Epithelial cell of prostate (primary cell): ENCODE data around the gene LRCH4.

Experiments
- DNase-seq: peaks from one replicate; pipeline ENCODE4 v3.0.0-alpha.2; 2011; ENCODE audit warnings: low read depth, low spot score
- H3K27ac ChIP-seq: fragments of 450-650 bp; 2 replicates; pipeline ENCODE4 v1.5.1; 2017; ENCODE audit warnings: mild to moderate bottlenecking

Gene LRCH4, protein sequence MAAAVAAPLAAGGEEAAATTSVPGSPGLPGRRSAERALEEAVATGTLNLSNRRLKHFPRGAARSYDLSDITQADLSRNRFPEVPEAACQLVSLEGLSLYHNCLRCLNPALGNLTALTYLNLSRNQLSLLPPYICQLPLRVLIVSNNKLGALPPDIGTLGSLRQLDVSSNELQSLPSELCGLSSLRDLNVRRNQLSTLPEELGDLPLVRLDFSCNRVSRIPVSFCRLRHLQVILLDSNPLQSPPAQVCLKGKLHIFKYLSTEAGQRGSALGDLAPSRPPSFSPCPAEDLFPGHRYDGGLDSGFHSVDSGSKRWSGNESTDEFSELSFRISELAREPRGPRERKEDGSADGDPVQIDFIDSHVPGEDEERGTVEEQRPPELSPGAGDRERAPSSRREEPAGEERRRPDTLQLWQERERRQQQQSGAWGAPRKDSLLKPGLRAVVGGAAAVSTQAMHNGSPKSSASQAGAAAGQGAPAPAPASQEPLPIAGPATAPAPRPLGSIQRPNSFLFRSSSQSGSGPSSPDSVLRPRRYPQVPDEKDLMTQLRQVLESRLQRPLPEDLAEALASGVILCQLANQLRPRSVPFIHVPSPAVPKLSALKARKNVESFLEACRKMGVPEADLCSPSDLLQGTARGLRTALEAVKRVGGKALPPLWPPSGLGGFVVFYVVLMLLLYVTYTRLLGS

DNA sequence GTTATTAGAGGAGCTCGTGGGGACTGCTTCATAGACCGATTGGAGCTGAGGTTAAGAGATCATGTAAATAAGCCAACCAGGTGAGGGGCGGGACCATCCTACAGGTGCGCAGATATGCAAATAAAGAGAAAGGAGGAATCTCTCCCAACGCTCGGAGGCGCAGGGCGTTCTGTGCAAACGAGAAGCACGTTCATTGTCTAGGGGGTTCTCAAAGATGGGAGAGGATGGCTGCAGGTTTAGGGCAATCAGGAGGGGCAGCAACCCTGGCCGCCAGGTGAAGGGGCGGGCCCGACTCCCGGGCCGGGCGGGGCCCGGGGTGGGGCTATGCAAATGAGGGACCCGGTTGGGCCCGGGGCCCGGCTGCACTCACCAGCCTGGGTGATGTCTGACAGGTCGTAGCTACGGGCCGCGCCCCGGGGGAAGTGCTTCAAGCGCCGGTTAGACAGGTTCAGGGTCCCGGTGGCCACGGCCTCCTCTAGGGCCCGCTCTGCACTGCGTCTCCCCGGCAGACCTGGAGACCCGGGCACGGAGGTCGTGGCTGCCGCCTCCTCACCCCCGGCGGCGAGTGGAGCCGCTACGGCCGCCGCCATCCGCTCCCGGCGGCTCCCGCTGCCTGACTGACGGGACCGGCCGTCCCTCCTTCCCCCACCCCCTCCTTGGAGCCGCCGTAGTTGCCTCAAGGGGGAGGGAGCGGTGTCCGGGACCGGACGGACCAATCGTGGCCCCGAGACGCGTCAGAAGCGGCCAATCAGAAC is at the start of gene LRCH4:
LRCH4 (minus strand) TSS at position 619 of the 755 bp plus-strand sequence; CDS start at position 590, 29 bp downstream.
- DNase-seq = peak; percentile 12

GRCh38 chr7:100632951-100633717 is 47.2 kb upstream of the LRCH4 start:
- DNase-seq = no peak
- H3K27ac ChIP-seq = no peak overlapping the region

More for the DNA sequence above, at the start of gene LRCH4:
- peak within 1 kb of the TSS; percentile 96 for H3K27ac ChIP-seq

DNA sequence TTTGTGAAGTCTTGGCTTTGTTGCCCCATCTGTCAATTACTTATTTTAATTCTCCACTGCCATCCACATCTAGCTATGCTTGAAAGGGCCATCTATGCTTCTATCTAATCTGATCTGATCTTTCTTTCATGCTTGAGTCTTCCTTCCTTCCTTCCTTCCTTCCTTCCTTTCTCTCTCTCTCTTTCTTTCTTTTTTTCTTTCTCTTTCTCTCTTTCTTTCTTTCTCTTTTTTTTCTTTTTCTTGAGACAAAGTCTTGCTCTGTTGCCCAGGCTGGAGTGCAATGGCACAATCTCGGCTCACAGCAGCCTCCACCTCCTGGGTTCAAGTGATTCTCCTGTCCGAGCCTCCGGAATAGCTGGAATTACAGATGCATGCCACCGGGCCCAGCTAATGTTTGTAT is 44.1 kb upstream of the LRCH4 start:
- no peak overlapping the region for H3K27ac ChIP-seq
- DNase-seq = no peak

DNA sequence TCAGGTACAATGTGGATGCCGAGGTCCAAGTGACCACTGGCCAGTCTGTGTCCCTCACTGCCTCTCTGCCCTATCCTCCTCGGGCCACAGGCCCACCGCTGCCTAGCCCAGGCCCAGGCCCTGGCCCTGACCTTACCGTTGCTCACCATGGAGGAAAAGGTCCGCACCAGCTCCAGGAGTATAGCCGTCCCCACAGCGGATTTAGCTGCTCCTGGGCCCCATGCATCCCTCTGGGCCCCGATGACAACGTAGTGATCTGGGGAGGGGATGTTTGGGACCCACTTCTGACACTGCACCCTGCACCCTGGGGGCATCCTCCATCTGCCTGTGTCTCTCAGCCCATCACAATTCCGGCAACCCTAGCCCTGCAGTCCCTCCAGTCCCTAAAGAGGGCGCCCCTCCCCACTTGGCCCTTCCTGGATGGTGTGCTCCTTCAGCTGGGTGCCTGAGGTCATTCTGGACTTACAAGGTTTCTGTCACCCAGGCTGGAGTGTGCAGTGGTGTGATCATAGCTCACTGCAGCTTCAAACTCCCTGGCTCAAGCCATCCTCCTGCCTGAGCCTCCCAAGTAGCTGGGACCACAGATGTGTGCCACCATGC is 43.3 kb upstream of the LRCH4 start:
- H3K27ac ChIP-seq = no peak overlapping the region
- DNase-seq = no peak

DNA sequence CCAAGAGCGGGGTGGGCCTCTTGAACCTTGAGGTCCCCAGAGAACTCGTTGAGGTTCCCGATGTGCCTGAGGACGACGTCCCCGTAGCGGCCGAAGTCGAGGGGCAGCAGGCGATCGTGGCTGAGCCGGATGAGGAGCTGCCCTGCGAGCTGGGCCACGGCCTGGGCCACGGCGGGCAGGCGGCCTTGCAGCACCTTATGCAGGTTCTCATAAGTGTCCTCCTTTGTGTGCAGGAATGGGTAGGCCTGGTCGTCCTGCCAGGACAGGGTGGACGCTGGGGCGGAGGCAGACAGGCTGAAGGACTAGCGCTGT is 41.3 kb upstream of the LRCH4 start:
- H3K27ac ChIP-seq = no peak overlapping the region
- DNase-seq = no peak

DNA sequence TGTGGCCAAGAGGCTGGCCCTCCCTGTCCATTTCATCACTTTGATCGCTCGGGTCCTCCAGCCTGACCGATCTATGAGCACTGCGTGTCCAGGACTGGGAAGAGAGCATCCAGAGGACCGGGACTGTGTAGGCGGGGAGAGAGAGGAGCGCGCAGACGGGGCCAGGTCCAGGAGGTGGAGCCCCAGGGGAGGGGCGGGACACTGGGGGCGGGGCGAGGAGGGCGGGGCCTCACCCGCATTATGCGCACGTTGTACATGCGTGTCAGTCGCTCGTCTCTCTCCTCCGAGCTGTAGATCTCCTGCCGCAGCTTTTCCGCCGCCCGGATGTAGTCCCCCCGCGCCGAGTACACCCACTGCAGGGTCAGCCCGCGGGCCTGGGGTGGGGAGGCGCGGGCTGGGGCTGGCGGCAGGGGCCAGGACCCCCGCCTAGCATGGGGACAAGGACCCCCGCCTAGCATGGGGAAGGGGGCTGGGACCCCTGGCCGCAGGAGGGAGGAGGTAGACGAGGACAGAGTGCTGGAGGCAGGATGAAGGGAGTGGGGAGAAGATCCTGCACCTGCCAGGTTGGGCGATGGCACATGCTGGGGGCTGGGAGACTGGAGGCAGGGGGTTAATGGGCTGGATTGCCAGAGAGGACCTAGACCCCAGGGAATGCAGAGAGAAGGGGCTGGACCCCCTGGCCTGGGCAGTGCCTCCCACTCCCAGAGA is 40.8 kb upstream of the LRCH4 start:
- H3K27ac ChIP-seq = no peak overlapping the region
- peak; percentile 29 for DNase-seq

DNA sequence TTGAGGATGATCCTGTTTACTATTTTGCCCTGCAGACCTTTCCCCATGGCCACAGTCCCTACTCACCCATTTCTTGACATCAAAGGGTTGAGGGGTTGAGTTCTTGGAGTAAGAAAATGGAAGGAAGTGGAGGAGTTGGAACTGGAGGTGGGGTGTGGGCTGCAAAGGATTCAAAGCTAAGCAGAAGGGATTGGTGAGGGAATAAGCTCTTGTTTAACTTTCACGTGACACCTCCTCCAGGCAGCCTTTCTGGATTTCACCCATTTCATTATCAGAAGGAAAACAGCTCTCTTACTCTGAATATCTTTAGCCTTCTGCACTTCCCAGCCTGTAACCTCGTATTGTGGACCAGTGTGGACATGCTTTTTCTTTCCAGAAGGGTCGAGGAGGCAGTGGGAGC is 40.1 kb upstream of the LRCH4 start:
- DNase-seq = no peak
- no peak overlapping the region for H3K27ac ChIP-seq

- no peak overlapping the region for H3K27ac ChIP-seq
- DNase-seq = no peak
Observed at GRCh38 chr7:100623951-100624824, 38.3 kb upstream of the LRCH4 start.

DNA sequence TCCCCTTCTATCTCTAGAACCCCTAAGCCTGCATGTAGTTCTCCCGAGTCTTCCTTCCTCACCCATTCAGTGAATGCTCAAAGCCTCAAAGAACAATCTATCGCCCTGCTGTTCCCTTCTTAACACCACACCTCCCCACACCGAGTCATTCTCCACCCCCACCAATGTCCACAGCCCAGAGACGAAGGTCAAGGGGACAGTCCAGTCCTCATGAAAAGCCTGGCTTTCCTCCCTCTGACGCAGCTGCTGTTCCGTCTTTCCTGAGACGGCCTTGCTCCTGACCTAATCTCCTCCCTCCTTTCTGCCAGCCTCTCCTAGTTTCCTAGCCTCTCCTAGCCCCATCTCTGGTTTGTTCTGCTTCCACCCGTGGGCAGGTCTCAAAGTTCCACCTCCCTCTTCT is 35.6 kb upstream of the LRCH4 start:
- no peak for DNase-seq
- no peak overlapping the region for H3K27ac ChIP-seq

DNA sequence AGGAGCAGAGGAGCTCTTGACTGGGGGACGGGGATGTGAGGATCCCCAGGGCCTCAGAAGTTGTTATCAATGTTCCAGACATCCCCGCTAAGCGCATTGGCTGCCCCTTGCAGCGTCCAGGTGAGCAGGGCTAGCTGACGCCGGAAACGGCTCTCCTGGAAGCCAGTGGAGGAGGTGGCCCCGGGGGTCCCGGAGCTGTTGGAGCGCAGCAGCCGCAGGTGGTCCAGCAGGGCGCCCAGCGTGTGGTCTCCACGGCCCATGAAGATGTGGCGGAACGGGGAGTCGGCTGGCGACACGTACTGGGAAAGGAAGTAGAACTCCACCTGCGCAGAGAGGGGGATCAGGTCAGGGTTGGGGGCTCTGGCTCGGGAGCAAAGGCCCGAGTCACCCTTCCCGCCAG is 34.9 kb upstream of the LRCH4 start:
- no peak overlapping the region for H3K27ac ChIP-seq
- DNase-seq = no peak

GRCh38 chr7:100620239-100620638 is 34.3 kb upstream of the LRCH4 start:
- DNase-seq = no peak
- no peak overlapping the region for H3K27ac ChIP-seq

GRCh38 chr7:100614308-100614861 is 28.5 kb upstream of the LRCH4 start:
- no peak for DNase-seq
- no peak overlapping the region for H3K27ac ChIP-seq

- H3K27ac ChIP-seq = no peak overlapping the region
- DNase-seq = no peak
Observed at GRCh38 chr7:100613412-100614175, 27.7 kb upstream of the LRCH4 start.

DNA sequence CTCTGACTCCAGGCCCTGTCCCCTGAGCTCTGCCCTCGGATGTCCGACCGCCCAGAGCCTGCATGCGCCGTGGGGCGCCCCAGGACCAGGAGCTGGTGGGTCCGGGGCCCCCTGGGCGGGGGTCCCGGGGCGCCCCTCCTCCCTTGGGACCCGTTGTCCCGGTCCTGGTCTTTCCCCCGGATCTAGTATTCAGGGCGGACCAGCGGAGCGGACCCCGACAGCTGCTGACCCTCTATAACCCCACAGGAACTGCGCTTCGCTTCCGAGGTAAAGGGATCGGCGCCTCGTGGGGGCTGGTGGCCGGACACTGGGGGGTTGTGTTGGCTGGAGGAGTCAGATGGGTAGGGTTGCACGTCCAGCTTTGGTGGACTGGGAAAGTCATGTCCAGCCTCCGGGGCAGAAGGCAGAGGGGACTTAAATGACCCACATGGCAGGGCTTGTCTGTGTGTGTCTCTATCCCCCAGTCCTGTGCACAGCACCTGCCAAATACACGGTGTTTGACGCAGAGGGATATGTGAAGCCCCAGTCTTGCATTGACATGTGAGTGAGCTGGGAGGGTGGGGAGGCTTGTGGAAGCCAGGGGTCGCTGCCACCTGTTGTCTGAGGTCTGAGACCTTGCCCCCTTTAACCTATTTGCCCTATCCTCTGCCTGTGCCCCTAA is 26.9 kb upstream of the LRCH4 start:
- DNase-seq = no peak
- H3K27ac ChIP-seq = no peak overlapping the region

- peak; percentile 97 for DNase-seq
- H3K27ac ChIP-seq = peak within 1 kb of the TSS; percentile 77
Observed at GRCh38 chr7:100611983-100612729, 26.2 kb upstream of the LRCH4 start, which contains the start of gene MOSPD3. Gene MOSPD3 (plus strand): TSS chr7:100612540. CDS start chr7:100612792, 252 bp downstream.

GRCh38 chr7:100609958-100610357 is 24.0 kb upstream of the LRCH4 start:
- no peak overlapping the region for H3K27ac ChIP-seq
- no peak for DNase-seq
